GM18858 (cell line): ENCODE data around the gene DOK4.

ENCODE experiments used
- ATAC-seq: cut with Tn5 transposase; IDR thresholded peaks from one replicate; pipeline ENCODE4 v1.9.1; 2021; ENCODE audit not compliant: unreplicated experiment

The DOK4 gene

DNA sequence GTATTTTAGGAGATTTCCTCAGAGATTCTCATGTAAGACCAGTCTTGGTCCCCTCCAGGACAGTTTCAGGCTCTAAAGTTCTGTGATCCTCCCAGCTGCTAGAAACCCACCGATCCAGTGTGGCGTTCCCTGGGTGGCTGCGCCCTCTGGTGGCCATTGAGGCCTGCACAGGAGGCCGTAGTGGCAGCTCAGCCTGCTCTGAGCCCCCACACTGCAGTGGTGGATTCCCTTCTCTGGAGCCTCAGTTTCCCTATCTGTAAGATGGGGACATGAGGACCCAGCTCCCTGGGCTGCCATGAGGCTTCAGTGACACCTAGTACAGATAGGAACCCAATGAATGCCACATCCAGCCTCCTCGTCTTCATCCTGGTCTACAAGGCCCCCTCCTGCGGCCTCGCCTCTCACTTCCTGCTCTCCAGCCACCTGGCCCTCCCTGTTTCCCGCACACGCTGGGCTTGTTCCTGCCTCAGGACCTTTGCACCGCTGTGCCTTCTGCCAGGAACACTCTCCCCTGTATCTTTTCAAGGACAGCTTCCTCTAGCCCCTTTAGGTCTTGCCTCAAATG, 33.6 kb upstream of the DOK4 start:
- no peak for ATAC-seq

DNA sequence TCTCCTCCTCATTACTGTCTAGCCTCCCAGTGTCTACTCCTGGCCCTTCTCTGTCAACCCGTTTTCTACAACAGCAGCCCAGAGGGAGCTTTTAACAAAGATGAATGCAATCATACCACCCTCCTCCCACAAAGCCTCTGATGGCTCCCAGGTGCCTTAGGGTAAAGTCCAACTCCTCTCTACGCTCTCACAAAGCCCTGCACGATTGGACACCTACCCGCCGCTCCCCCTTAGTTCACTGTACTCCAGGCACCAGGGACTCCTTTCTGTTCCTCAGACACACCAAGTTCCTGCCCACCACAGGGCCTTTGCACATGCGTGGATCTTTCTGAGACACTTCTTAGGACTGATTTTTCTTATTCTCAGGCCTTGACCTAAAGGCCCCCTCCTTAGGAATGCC, 32.6 kb upstream of the DOK4 start:
- ATAC-seq = no peak

DNA sequence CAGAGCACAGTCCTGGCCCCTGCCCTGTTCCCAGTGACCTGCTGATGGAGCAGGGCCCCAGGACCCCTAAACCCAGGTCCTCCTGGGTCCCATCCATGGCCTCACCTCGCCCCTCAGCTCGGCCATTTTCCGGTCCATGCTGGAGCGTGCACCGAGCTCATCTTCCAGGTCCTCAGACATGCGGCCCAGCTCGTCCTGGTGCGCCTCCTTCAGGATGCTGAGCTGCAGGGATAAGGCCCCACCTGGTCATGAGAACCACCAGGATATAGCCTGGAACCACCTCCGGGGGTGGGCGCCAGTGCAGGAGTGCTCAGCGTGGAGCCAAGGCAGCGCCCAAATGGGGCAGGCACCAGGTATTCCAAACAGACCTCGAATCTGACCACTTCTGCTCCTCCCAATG, 32.2 kb upstream of the DOK4 start:
- ATAC-seq = no peak

DNA sequence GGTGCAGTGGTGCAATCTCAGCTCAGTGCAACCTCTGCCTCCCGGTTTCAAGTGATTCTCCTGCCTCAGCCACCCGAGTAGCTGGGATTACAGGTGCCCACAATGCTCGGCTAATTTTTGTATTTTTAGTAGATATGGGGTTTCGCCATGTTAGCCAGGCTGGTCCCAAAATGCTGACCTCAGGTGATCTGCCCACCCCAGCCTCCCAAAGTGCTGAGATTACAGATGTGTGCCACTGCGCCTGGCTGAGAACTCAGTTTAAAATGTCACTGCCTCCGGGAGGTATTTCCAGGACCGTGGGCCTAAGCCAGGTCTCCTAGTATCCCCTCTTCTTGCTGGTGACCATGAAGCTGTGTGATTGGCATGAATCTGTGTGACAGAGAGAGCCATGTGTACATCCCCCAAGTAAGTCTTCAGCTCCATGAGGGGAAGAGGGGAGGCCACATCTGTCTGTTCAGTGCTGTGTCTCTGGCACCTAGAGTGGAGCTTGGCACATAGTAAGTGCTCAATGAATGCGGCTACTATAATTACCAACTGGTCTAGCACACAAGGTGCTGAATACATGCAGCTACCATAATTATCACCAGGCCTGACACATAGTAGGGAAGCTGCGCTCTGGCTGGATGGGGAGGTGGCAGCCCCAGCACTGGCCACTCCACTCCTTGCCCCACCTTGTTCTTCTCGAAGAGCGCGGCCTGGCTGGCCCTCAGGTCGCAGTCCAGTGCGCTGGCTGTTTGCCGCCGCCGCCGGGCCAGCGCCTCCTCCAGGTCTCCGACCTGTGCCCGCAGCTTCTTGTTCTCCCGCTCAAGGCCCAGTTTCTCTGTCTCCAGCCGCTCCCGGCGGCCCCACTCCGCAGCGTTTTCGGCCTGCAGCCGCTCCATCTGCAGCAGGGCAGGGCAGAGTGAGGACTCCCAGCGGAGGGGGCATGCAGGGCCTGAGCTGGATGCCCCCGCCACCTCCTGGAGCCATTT, 31.4 kb upstream of the DOK4 start:
- no peak for ATAC-seq

DNA sequence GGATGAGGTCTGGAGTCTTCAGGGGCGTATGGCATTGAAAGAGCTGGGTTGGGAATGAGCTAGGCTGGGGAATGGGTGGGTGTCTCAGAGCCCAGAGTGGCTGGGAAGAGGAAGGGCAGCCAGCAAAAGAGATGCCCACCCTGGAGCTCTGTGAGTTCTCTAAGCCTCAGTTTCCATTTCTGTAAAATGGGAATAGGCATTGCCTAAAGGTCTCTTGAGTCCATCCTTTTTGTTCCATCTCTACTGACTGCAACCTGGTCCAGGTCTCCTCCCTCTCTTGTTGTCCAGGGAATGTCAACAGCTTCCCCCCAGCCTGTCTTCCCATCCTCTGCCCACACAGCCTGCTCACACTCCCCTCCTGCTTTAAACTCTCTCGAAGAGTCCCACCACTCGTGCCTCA, 30.5 kb upstream of the DOK4 start:
- no peak for ATAC-seq

DNA sequence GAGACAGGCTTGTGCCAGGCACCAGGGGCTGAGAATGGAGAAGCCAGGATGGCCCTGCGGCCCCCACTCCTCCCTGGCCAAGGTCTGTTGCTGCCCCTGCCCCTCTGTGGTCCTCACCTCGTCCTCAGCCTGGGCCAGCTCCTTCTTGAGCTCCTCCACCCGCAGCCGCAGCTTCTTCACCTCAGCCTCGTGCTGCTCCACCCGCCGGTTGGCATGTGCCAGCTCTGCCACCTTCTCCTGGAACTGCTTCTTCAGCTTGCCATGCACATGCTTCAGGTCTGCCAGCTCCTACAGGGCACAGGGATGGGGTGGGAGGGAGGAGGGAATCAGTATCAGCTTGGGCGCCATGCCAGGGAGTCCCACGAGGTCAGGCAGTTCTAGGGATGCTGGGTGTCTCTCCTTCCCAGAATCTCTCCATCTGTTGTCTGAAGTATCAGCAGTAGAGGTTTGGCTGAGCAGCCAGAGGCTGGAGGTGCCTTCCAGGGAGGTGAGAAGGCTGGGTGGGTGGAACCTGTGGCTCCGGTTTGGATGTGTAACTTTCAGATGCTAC, 30.0 kb upstream of the DOK4 start:
- ATAC-seq = no peak

DNA sequence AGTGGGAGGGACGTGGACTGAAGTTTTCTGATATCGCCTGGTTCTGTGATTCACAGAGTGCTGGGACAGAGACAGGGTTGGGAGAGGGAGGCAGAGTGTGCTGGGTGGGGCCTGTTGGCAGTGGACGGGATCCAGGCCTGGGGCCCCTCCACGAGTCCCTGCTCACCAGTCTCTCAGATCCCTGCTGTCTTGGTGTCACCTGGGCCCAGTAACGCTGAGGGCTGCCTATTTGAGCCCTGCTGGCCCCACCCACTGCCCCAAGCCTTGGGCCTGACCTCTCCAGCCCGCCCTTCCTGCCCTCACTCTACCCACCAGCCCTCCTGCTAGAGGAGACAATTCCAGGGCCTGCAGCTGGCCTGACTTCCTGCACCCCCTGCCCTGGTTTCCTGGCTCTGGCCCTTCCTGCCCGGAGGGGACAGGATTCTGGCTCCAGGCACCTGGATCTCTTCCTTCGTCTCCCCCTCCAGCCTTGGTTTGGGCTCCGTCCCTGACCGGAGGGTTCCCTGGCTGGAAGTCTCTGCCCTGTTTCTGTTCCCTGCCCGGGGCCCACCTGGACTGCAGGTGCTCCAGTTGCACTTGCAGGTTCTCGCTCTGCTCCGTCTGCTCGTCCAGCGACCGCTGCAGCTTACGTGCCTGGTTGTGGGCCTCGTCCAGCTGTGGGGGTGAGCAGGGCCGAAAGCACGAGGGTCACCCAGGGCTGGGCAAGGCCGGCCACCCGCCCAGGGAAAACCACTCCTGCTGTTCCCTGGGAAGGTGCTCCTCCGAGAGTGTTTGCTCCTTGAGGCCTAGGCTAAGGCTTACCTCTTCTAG, 28.7 kb upstream of the DOK4 start:
- no peak for ATAC-seq

DNA sequence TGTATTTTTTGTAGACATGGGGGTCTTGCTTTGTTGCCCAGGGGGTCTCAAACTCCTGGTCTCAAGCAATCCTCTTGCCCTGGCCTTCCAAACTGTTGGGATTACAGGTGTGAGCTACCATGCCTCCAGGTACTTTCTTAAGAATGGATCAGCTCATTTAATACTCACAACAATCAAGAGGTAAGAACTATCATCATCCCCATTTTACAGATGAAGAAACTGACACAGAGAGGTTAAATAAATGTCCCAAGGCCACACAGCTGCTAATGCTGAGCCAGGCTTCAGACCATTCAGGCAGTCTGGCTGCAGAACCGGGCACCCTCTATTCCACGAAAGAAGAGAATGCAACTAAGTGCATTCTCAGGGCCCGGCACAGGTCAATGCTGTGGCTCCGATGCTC, 28.1 kb upstream of the DOK4 start:
- ATAC-seq = no peak

DNA sequence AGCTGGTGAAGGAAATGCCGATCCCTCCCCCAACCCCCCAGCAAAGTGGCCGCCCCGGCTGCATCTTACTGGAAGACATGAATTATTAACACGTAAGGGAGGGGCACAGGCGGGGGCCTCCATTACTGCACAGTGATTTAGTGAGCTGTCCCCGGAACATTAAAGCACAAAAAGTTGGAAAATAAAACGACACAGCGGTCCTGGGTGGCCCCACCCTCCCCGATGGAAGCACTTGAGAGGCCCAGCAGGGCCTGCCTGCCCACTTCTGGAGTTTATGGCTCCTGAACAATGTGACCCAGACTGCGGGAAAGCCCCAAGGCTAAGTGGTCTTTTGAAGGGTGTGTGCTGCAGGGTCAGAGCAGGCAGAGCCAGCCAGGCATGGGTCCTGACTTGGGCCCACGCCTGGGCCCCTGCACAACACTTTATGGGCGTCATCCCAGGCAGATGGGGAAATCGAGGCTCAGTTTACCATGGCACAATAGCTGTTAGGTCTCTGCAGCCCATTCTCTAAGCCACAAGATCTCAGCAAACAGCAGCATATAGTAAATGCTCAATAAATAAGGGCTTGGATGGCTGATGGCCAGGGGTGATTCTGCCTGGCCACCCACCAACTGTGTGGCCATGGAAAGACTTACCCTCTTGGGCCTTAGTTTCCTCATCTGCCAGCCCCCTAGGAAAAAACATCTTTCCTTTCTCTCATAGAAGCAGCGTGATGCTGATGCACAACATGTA, 27.2 kb upstream of the DOK4 start:
- no peak for ATAC-seq

DNA sequence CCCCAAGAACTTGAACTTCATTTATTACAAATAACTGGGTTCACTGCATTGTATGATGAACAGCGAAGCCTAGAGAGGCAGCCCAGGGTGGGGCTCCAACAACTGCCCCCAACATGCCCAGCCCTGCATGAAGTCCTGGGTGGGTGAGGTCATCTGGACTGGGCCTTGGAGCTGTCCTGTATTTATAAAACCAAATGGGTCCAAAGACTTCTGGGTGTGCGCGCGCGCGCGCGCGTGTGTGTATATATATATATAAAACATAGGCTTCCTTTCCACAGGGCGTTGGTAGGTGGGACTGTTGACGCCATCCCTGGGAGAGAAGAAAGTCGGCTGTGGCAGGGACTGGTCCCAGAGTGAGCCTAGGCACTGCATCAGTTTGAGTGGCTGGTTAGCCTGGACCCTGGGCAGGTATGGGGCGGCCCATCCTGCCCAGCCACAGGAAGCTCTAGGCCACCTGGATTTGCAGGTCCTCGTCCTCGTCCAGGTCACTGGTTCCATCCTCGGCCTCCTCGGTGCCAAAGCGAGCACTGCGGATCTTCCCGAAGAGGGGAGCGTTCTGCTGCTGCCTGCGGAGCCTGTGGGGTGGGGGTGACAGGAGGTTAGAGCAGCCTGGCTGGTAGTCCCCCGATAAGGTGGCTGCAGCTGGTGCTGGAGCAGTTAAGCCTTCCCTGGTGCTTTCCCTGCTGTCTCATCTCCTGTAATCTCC, 26.2 kb upstream of the DOK4 start:
- ATAC-seq = no peak

DNA sequence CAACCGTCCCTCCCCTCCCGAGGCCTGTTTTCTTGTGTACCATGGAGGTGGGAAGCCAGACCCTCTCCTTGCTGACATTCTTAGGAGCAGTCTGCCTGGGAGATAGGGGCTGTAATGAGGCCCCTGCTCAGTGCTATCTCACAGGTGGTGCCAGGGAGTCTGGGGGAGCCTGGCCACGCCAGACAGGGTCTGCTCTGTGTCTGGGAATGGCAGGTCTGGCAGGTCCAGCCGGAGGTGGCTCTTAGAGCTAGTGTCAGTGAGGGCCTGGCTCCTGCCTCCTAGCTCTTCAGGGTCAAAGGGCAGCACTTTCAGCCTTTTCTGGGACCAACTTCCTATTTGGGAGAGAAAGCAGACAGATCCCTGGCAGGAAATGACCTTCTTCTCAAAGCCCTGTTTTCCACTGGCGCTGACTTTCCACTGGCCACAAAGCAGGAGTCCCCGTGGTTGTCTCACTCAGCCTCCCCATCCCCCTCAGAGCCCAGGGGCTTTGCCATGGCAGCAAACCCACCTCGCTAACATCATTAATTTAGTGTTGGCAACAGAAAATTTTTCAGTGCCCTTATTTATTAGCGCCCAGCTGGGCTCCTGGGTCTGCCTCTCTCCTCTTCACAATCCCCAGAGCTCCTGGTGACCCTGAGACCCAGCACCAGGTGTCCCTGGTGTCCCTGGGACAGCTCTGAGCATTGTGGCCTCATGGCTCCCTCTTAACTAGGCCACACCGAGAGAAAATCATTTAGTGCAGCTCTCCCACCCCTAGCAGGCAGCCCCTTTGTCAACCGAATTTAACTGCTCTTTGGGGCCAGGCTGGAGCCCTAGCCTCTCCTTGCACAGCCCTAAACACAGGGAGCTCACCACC, 24.0 kb upstream of the DOK4 start:
- no peak for ATAC-seq

DNA sequence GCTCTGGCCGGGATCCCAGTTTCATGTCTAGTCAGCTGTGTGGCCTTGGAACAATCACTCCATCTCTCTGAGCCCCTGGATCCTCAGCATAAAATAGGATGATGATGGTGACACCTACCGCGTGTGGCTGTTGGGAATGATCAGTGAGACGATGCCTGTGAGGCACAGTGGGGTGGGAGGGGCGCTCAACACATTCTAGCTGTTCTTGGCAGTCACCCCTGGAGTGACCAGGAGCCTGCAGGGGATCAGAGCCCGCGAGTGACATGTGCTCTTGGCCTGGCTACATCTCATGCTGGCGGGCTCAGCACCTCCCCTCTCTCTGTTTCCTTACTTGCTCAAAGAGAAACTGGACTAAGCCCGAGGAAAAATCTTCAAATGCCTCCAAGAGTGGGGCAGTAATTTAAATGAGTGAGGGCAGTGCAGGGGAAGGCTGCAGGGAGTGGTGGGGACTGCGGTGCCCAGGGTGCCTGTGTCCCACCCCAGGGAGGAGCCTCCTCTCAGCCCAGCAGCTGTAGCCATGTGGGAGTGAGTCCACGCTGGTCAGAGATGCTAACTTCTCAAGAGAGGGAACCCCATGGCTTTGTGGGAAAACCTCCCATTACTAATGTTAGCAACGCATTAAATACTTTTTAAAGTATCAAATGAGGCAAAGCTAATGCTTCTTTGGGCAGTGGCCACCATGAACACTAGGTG, 23.1 kb upstream of the DOK4 start:
- ATAC-seq = no peak

DNA sequence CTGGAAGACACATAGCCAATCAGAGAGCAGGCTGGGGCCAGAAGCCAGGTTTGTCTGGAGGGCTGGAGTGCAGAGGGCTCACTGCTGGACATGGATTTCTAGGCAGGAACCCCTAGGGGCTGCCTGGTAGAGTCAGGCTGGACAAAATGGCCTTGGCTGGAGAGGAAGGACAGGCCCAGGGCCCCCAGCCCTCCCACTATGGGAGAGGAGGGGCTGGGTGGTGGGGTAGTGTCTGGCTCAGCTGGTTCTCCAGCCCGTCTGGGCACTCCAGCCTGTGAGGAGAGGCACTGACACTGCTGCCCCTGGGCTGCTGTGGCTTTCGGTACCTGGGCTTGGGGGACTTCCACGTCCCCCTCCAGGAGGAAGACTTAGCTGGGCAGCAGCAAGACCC, 21.7 kb upstream of the DOK4 start:
- no peak for ATAC-seq

DNA sequence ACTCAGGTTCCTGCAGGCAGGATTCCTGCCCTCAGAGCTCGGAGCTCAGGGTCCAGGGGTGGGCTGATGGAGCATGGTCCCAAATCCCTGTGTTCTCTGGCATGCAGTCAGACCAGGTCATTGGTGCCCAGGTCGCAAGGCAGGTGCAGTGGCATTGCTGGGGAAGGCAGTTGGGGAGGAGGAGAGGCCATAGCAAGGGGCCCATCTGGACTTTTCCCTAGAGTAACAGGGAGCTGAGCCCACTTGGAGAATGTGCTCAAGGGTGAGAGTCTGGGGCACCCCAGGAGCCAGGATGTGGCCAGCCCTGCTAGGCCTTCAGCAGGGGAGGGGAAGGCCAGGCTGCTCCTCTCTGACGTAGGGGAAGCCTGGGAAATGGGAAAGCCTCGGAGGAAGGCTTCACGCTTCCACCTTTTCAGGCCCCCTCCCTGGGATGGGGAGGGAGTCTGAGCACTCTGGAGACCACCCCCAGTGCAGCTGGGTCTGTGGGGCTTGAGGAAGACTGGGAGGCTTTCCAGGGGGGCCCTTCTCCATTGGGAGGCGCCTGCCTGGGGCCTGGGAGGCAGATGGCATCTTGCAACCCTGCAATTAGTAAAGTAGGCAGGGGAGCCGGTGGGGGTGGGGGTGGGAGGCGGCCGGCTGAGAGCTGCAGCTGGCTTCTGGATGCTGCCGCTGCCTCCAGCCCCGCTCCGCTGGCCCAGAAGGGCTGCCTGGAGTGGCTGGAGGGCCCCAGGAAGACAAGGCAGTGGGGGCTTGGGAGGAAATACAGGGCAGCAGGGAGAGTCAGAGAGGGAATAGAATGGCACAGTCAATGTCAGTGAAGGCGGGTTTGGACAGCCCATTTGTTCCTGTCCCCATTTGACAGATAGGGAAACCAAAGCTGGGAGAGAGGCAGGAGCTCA, 21.1 kb upstream of the DOK4 start:
- no peak for ATAC-seq

DNA sequence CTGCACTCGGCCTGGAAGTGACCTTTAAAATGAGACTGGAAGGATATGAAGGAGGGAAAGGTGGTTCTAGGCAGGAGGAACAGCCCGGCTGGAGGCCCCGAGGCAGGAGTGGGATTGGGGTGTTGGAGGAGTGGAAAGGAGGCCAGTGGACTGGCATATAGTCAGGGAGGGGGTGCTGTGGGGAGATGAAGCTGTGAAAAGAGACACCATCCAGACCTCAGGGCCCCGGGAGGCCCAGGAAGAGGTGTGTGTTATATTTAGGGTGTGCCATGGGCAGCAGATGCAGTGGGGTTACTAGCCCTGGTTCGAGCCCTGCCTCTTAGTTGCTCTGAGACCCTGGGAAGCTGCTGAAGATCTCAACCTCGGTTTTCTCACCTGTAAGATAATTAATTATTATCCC, 18.9 kb upstream of the DOK4 start:
- ATAC-seq = no peak

DNA sequence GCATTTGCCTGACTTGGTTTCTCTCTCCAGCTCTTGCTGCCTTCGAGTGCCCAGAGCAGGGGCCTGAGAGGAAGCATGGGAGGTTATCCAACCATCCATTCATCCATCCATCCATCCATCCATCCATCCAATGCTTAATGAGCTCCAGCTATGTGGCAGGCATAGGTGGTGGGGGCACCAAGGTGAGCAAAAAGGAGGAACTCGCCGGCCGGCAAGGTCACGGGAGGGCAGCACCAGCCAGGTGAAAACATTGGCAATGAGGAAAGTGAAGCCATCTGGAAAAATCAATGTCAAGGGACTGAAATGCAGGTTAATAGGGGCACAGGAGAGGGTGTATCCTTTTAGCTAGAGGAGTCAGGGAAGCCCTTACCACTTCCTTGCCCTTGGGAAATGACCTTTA, 18.2 kb upstream of the DOK4 start:
- no peak for ATAC-seq

DNA sequence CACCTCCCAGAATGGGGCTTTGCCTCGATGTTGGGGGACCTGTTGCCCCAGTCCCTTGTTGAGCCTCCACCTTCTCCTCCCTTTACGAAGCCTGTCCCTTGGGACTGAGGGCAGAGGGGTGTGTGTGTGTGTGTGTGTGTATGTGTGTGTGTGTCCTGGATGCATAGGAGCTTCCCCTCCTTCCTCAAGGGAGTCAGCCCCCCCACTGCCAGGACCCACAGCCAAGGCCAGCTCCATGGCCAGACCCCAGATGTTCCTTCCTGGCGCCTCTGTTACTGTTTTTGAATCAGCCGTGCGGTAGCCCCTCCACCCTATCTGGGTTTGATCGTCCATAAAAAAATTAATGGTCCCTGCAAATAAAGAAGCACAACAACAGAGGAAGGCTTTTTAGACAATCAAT, 17.7 kb upstream of the DOK4 start:
- no peak for ATAC-seq

DNA sequence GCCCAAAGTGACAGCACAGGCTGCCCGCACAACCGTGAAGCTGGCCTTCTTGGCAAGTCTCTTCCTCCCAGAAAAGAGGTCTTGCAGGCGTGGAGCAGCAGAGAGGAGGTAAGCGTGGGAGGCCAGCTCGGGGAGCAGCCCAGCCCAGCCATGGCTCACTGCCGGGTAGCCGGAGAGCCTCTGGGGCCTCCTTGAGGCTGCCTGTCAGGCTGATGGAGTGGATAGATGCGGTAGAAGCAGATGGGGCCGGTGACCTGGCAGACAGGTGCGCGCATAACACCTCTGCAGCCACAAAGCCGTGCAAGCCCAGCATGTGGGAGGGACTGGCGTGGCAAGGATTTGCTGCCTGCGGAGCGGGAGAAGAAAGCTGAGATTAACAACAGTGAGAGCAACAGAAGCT, 17.1 kb upstream of the DOK4 start:
- ATAC-seq = no peak
